GM19328 (cell line): ENCODE data around the gene ATCAY.
"Not testable (repeated sequence)": the region's sequence is repeated elsewhere in the genome, so short reads cannot be mapped to it uniquely, and the experiment has no call there.

ENCODE experiments used
- ATAC-seq: cut with Tn5 transposase; IDR thresholded peaks from one replicate; pipeline ENCODE4 v1.9.1; 2021; ENCODE audit warnings: mild to moderate bottlenecking, moderate library complexity; ENCODE audit not compliant: unreplicated experiment

Gene ATCAY

GRCh38 chr19:3967983-3968382 is 87.5 kb downstream of the ATCAY start:
- not testable (repeated sequence) for ATAC-seq

GRCh38 chr19:3968556-3969434 is 88.3 kb downstream of the ATCAY start:
- ATAC-seq, result no peak

GRCh38 chr19:3969435-3970312 is 89.2 kb downstream of the ATCAY start:
- no peak for ATAC-seq

- ATAC-seq, result no peak
These were observed 89.9 kb downstream of the ATCAY start for GRCh38 chr19:3970313-3970807.

GRCh38 chr19:3970808-3971598 is 90.5 kb downstream of the ATCAY start, which contains the start of gene DAPK3:
Gene DAPK3 (minus strand): TSS chr19:3971099. CDS start chr19:3969735, 1,364 bp downstream.
- ATAC-seq, result peak; percentile 87

GRCh38 chr19:3975144-3975543 is 94.7 kb downstream of the ATCAY start:
- ATAC-seq, result no peak

- no peak for ATAC-seq
These were observed 95.2 kb downstream of the ATCAY start for GRCh38 chr19:3975637-3976087.

GRCh38 chr19:3976495-3977241 is 96.2 kb downstream of the ATCAY start:
- no peak for ATAC-seq
